T-helper 2 cell treated with Interferon-gamma antibody and Interleukin-4, amounts not matched to agents 5 μg/mL and 100 μg/mL, for 36 hours (primary cell): ENCODE measurements around the gene DDOST.
"Not testable (repeated sequence)": the region's sequence is repeated elsewhere in the genome, so short reads cannot be mapped to it uniquely, and the experiment has no call there.

Experiments
- DNase-seq: peaks from one replicate; pipeline ENCODE4 v3.0.0; 2021; ENCODE audit warnings: low spot score
- H3K27ac Mint-ChIP-seq: one replicate; pipeline ENCODE4 v1.8.0; 2021; ENCODE audit warnings: mild to moderate bottlenecking, mixed read lengths
- H3K27me3 Mint-ChIP-seq: one replicate; pipeline ENCODE4 v1.8.0; 2021; ENCODE audit warnings: low read depth, mixed read lengths
- H3K36me3 Mint-ChIP-seq: one replicate; pipeline ENCODE4 v1.8.0; 2021; ENCODE audit warnings: low read depth, mixed read lengths
- H3K4me1 Mint-ChIP-seq: one replicate; pipeline ENCODE4 v1.8.0; 2021; ENCODE audit warnings: low read depth, mixed read lengths
- H3K4me3 Mint-ChIP-seq: one replicate; pipeline ENCODE4 v1.8.0; 2022; ENCODE audit warnings: mild to moderate bottlenecking, moderate library complexity, mixed read lengths
- H3K9me3 Mint-ChIP-seq: one replicate; pipeline ENCODE4 v1.8.0; 2021; ENCODE audit warnings: mixed read lengths

DDOST gene

GRCh38 chr1:20683614-20684013 is 22.4 kb upstream of the DDOST start:
- no peak for DNase-seq
- Mint-ChIP-seq H3K36me3 (no peaks in the 10 kb centered on the region), H3K27ac (no peak overlapping the region), H3K4me1 (peaks cover 8% of the 10 kb centered on the region), H3K4me3 (no peak overlapping the region), H3K9me3 (no peaks in the 10 kb centered on the region), H3K27me3 (peaks cover 47% of the 10 kb centered on the region)

DNA sequence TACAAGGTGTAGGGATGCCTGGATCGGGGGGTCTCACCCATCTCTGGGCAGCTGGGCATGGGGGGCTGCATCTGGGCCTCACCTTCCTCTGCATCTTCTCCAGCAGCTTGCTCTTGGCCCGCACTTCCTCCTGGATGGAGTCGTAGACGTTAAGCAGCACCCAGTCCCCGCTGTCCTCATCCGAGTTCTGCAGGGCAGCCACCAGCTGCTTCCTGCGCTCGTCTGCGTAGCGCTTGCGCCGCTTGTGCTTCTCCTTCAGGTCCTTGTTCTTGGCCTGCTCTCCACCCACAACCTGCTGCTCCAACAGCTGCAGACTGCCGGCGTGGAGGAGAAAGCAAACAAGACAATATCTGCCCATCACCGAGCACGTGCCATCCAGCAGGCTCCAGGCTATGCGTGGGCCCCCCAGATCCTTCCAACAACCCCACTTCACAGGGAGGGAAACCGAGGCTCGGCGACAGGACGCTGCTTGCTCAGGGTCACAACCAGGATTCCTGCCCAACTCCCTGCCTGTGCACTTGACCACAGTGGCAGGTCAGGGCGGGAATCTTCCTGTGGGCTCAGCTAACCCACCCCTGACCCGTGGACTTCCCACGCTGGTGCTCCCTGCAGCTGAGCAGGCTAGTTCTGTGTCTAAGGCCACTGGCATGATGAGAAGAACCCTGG is 21.5 kb upstream of the DDOST start:
- H3K9me3 Mint-ChIP-seq: peaks cover 3% of the 10 kb centered on the region
- H3K4me3 Mint-ChIP-seq: no peak overlapping the region
- no peak overlapping the region for H3K27ac Mint-ChIP-seq
- peaks cover 51% of the 10 kb centered on the region for H3K27me3 Mint-ChIP-seq
- DNase-seq: no peak
- H3K36me3 Mint-ChIP-seq: no peaks in the 10 kb centered on the region
- H3K4me1 Mint-ChIP-seq: peaks cover 14% of the 10 kb centered on the region

GRCh38 chr1:20681999-20682398 is 20.8 kb upstream of the DDOST start:
- DNase-seq: no peak
- Mint-ChIP-seq H3K36me3 (no peaks in the 10 kb centered on the region), H3K27me3 (peaks cover 57% of the 10 kb centered on the region), H3K9me3 (peaks cover 10% of the 10 kb centered on the region), H3K4me3 (no peak overlapping the region), H3K27ac (no peak overlapping the region), H3K4me1 (peaks cover 14% of the 10 kb centered on the region)

DNA sequence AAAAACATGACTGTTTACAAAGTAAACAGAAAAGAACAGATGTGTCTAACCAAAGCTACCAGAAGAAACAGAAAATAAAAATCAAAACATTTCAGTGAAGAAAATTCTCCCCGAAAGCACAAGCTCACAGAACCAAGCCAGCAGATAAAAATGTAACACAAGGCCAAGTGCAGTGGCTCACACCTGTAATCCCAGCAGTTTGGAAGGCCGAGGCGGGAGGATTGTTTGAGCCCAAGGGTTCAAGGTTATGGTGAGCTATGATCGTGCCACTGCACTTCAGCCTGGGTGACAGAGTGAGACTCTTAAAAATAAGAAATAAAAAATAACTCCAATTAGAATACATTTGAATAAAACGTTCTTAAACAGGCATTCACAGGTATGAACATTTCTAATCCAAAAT is 19.1 kb upstream of the DDOST start:
- Mint-ChIP-seq H3K9me3 (peaks cover 12% of the 10 kb centered on the region), H3K27me3 (peaks cover 64% of the 10 kb centered on the region), H3K4me1 (peaks cover 14% of the 10 kb centered on the region), H3K27ac (no peak overlapping the region), H3K36me3 (no peaks in the 10 kb centered on the region), H3K4me3 (no peak overlapping the region)
- no peak for DNase-seq

DNA sequence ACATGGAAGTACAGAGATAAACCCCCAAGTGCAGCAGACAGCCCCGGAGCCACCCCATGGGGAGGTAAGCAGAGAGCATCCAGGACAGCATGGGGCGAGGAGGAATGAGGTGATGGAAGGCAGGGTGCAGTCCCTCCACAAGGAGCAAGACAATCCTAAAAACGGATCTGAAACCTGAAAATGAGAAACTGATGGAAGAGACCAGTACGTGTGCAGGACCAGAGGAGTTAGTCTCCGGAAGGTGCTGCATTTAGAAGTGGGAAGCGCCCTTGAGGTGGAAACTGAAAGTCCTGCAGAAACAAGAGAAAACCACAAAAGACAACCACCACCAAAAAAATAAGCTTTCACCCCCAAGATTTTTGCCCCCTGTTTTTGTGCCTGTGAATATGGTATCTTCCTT is 17.4 kb upstream of the DDOST start:
- Mint-ChIP-seq H3K36me3 (no peaks in the 10 kb centered on the region), H3K27ac (no peak overlapping the region), H3K9me3 (peaks cover 12% of the 10 kb centered on the region), H3K4me1 (peaks cover 14% of the 10 kb centered on the region), H3K27me3 (peaks cover 58% of the 10 kb centered on the region), H3K4me3 (peak overlapping the region; percentile 33)
- peak; percentile 17 for DNase-seq

- H3K27me3 Mint-ChIP-seq: peaks cover 35% of the 10 kb centered on the region
- DNase-seq, H3K4me3 Mint-ChIP-seq, H3K36me3 Mint-ChIP-seq, H3K4me1 Mint-ChIP-seq, H3K27ac Mint-ChIP-seq: not testable (repeated sequence)
- H3K9me3 Mint-ChIP-seq: peaks cover 12% of the 10 kb centered on the region
Measured at GRCh38 chr1:20673626-20674025, 12.5 kb upstream of the DDOST start.

- Mint-ChIP-seq H3K4me3 (no peak overlapping the region), H3K4me1 (no peaks in the 10 kb centered on the region), H3K27ac (no peak overlapping the region), H3K27me3 (peaks cover 24% of the 10 kb centered on the region), H3K36me3 (no peaks in the 10 kb centered on the region), H3K9me3 (peaks cover 4% of the 10 kb centered on the region)
- DNase-seq: no peak
Measured at GRCh38 chr1:20672265-20672632, 11.1 kb upstream of the DDOST start.

GRCh38 chr1:20670936-20671335 is 9.8 kb upstream of the DDOST start:
- Mint-ChIP-seq H3K27ac (no peak overlapping the region), H3K4me3 (no peak overlapping the region), H3K9me3 (no peaks in the 10 kb centered on the region), H3K36me3 (no peaks in the 10 kb centered on the region), H3K4me1 (peaks cover 5% of the 10 kb centered on the region), H3K27me3 (peaks cover 18% of the 10 kb centered on the region)
- DNase-seq: no peak

- Mint-ChIP-seq H3K36me3 (no peaks in the 10 kb centered on the region), H3K27me3 (peaks cover 11% of the 10 kb centered on the region), H3K9me3 (no peaks in the 10 kb centered on the region), H3K27ac (no peak overlapping the region), H3K4me1 (peaks cover 5% of the 10 kb centered on the region), H3K4me3 (no peak overlapping the region)
- no peak for DNase-seq
Measured at GRCh38 chr1:20668581-20668980, 7.4 kb upstream of the DDOST start.

- H3K27ac Mint-ChIP-seq: no peak overlapping the region
- no peak overlapping the region for H3K4me3 Mint-ChIP-seq
- H3K4me1 Mint-ChIP-seq: peaks cover 14% of the 10 kb centered on the region
- H3K27me3 Mint-ChIP-seq: peaks cover 2% of the 10 kb centered on the region
- no peaks in the 10 kb centered on the region for H3K36me3 Mint-ChIP-seq
- H3K9me3 Mint-ChIP-seq: no peaks in the 10 kb centered on the region
- no peak for DNase-seq
Measured at GRCh38 chr1:20666804-20667203, 5.6 kb upstream of the DDOST start.

DNA sequence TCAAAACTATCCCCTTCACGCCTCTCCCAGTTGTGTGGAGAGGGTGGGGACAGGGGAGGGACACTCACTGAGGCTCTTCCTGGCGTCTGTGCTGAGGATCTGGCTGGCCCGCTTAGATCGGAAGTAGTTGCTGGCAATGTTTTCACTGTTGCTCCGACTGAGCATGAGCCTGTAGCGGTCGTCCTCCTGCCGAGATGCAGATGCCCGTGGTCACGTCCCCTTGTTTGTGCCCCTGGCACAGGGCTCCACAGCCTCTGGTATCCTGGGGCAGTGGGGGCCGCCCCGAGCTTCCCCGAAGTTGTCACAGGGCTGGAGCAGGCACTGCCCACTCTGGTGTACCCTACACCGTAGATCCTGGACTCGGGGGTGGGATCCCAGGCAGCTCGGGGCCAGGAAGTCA is 5.0 kb upstream of the DDOST start:
- no peaks in the 10 kb centered on the region for H3K9me3 Mint-ChIP-seq
- peaks cover 2% of the 10 kb centered on the region for H3K27me3 Mint-ChIP-seq
- no peak overlapping the region for H3K4me3 Mint-ChIP-seq
- DNase-seq: no peak
- peaks cover 15% of the 10 kb centered on the region for H3K4me1 Mint-ChIP-seq
- H3K36me3 Mint-ChIP-seq: peaks cover 2% of the 10 kb centered on the region
- H3K27ac Mint-ChIP-seq: no peak overlapping the region

- no peak overlapping the region for H3K4me3 Mint-ChIP-seq
- no peak for DNase-seq
- peaks cover 15% of the 10 kb centered on the region for H3K4me1 Mint-ChIP-seq
- H3K36me3 Mint-ChIP-seq: peaks cover 3% of the 10 kb centered on the region
- H3K27me3 Mint-ChIP-seq: peaks cover 2% of the 10 kb centered on the region
- no peak overlapping the region for H3K27ac Mint-ChIP-seq
- H3K9me3 Mint-ChIP-seq: no peaks in the 10 kb centered on the region
Measured at GRCh38 chr1:20665726-20666125, 4.6 kb upstream of the DDOST start.

- Mint-ChIP-seq H3K27ac (no peak overlapping the region), H3K36me3 (peaks cover 18% of the 10 kb centered on the region), H3K4me3 (no peak overlapping the region), H3K27me3 (no peaks in the 10 kb centered on the region), H3K9me3 (no peaks in the 10 kb centered on the region), H3K4me1 (peaks cover 30% of the 10 kb centered on the region)
- DNase-seq: no peak
Measured at GRCh38 chr1:20663969-20664715, 3.0 kb upstream of the DDOST start.

GRCh38 chr1:20663365-20663764 is 2.2 kb upstream of the DDOST start:
- H3K4me3 Mint-ChIP-seq: peak overlapping the region; percentile 96

GRCh38 chr1:20662110-20662475 is 924 bp upstream of the DDOST start:
- H3K36me3 Mint-ChIP-seq: peaks cover 26% of the 10 kb centered on the region
- H3K27me3 Mint-ChIP-seq: no peaks in the 10 kb centered on the region
- peaks cover 34% of the 10 kb centered on the region for H3K4me1 Mint-ChIP-seq
- H3K4me3 Mint-ChIP-seq: peak overlapping the region; percentile 96
- H3K27ac Mint-ChIP-seq: peak overlapping the region; percentile 92
- no peaks in the 10 kb centered on the region for H3K9me3 Mint-ChIP-seq
- no peak for DNase-seq

More at GRCh38 chr1:20663365-20663764, 2.2 kb upstream of the DDOST start:
- H3K4me1 Mint-ChIP-seq: peaks cover 32% of the 10 kb centered on the region
- no peak for DNase-seq
- no peak overlapping the region for H3K27ac Mint-ChIP-seq
- no peaks in the 10 kb centered on the region for H3K27me3 Mint-ChIP-seq
- H3K9me3 Mint-ChIP-seq: no peaks in the 10 kb centered on the region
- H3K36me3 Mint-ChIP-seq: peaks cover 23% of the 10 kb centered on the region
